Mesodermal cell (in vitro differentiated cells): Measurements from ENCODE around the gene JAK3.
"Not testable (repeated sequence)": the region's sequence is repeated elsewhere in the genome, so short reads cannot be mapped to it uniquely, and the experiment has no call there.

Source experiments
- H3K27ac ChIP-seq: 2 replicates; pipeline ENCODE4 v1.7.0; 2013; ENCODE audit warnings: mild to moderate bottlenecking, low read depth, low read length, moderate library complexity; ENCODE audit not compliant: severe bottlenecking
- H3K36me3 ChIP-seq: 2 replicates; pipeline ENCODE4 v1.7.1; 2013; ENCODE audit warnings: mild to moderate bottlenecking, low read length, moderate library complexity; ENCODE audit not compliant: control insufficient read depth, insufficient read depth
- H3K4me1 ChIP-seq: one replicate; pipeline ENCODE4 v1.7.1; 2013; ENCODE audit warnings: mild to moderate bottlenecking, low read length; ENCODE audit not compliant: insufficient read depth, control insufficient read depth, poor library complexity, severe bottlenecking
- H3K4me3 ChIP-seq: 2 replicates; pipeline ENCODE4 v1.7.0; 2013; ENCODE audit warnings: low read length, control low read depth, mild to moderate bottlenecking; ENCODE audit not compliant: insufficient read depth, poor library complexity, severe bottlenecking; ENCODE audit errors: extremely low read depth
- H3K9me3 ChIP-seq: 2 replicates; pipeline ENCODE4 v1.7.1; 2013; ENCODE audit warnings: mild to moderate bottlenecking, low read length, moderate library complexity; ENCODE audit not compliant: control insufficient read depth
- WGBS, 2 experiments: methylation state at CpG; one replicate each; pipeline ENCODE4 v1.1.5; 2013; ENCODE audit warnings: missing lambda C conversion rate in 2 of 2; ENCODE audit not compliant: insufficient coverage in 2 of 2; 5-methylcytosine and 5-hydroxymethylcytosine counted together

Gene JAK3

GRCh38 chr19:17798599-17798998 lies 49.2 kb downstream of the JAK3 start:
- H3K27ac ChIP-seq, H3K36me3 ChIP-seq, H3K9me3 ChIP-seq, H3K4me1 ChIP-seq, H3K4me3 ChIP-seq: not testable (repeated sequence)
- WGBS, 2 experiments = 94 to 95% methylated on average over 3 of the region's 3 CpGs

- 80 to 81% methylated on average over 7 to 10 of the region's 11 CpGs for WGBS, 2 experiments
- Histone ChIP-seq H3K36me3 (no peaks in the 10 kb centered on the region), H3K9me3 (no peaks in the 10 kb centered on the region), H3K4me1 (peaks cover 3% of the 10 kb centered on the region), H3K4me3 (no peak overlapping the region), H3K27ac (no peak overlapping the region)
Observed at GRCh38 chr19:17797424-17798201, 50.2 kb downstream of the JAK3 start.

- H3K36me3 ChIP-seq = no peaks in the 10 kb centered on the region
- peaks cover 3% of the 10 kb centered on the region for H3K4me1 ChIP-seq
- WGBS, 2 experiments = 86 to 89% methylated on average over 1 of the region's 1 CpG
- H3K9me3 ChIP-seq = no peaks in the 10 kb centered on the region
- no peak overlapping the region for H3K4me3 ChIP-seq
- no peak overlapping the region for H3K27ac ChIP-seq
Observed at GRCh38 chr19:17796838-17797423, 50.9 kb downstream of the JAK3 start.

GRCh38 chr19:17796013-17796837 lies 51.6 kb downstream of the JAK3 start:
- no peak overlapping the region for H3K4me3 ChIP-seq
- H3K9me3 ChIP-seq = no peaks in the 10 kb centered on the region
- peaks cover 7% of the 10 kb centered on the region for H3K4me1 ChIP-seq
- WGBS, 2 experiments = 75 to 84% methylated on average over 4 to 5 of the region's 6 CpGs
- H3K27ac ChIP-seq = no peak overlapping the region
- H3K36me3 ChIP-seq = no peaks in the 10 kb centered on the region

GRCh38 chr19:17795495-17795856 lies 52.3 kb downstream of the JAK3 start:
- WGBS, 2 experiments = 49 to 63% methylated on average over 11 to 14 of the region's 14 CpGs
- H3K36me3 ChIP-seq = no peaks in the 10 kb centered on the region
- no peaks in the 10 kb centered on the region for H3K9me3 ChIP-seq
- no peak overlapping the region for H3K27ac ChIP-seq
- H3K4me3 ChIP-seq = peak overlapping the region; percentile 18
- peaks cover 7% of the 10 kb centered on the region for H3K4me1 ChIP-seq

- Histone ChIP-seq H3K9me3 (no peaks in the 10 kb centered on the region), H3K4me3 (peak within 1 kb of the TSS; percentile 18), H3K27ac (no peak within 1 kb of the TSS), H3K4me1 (peaks cover 7% of the 10 kb centered on the region), H3K36me3 (no peaks in the 10 kb centered on the region)
- 13 to 18% methylated on average over 40 to 41 of the region's 50 CpGs for WGBS, 2 experiments
Observed at GRCh38 chr19:17794731-17795494, 52.9 kb downstream of the JAK3 start, which contains the start of gene B3GNT3. TSS of gene B3GNT3 (plus strand) at chr19:17795138. CDS start at chr19:17807808, 12,670 bp downstream.

GRCh38 chr19:17794412-17794730 lies 53.4 kb downstream of the JAK3 start:
- no peak overlapping the region for H3K27ac ChIP-seq
- H3K4me3 ChIP-seq = no peak overlapping the region
- 70 to 77% methylated on average over 8 to 9 of the region's 9 CpGs for WGBS, 2 experiments
- H3K36me3 ChIP-seq = no peaks in the 10 kb centered on the region
- no peaks in the 10 kb centered on the region for H3K9me3 ChIP-seq
- H3K4me1 ChIP-seq = peaks cover 7% of the 10 kb centered on the region

- Histone ChIP-seq H3K9me3 (no peaks in the 10 kb centered on the region), H3K36me3 (no peaks in the 10 kb centered on the region), H3K4me3 (no peak overlapping the region), H3K4me1 (peaks cover 7% of the 10 kb centered on the region), H3K27ac (no peak overlapping the region)
- WGBS, 2 experiments = 87 to 95% methylated on average over 4 of the region's 6 CpGs
Observed at GRCh38 chr19:17790059-17790780, 57.6 kb downstream of the JAK3 start.

- Histone ChIP-seq H3K4me1 (peaks cover 4% of the 10 kb centered on the region), H3K36me3 (no peaks in the 10 kb centered on the region), H3K4me3 (no peak overlapping the region), H3K9me3 (no peaks in the 10 kb centered on the region), H3K27ac (no peak overlapping the region)
- WGBS, 2 experiments = no CpG with 5 or more reads among the region's 2 CpGs
Observed at GRCh38 chr19:17788632-17789031, 59.1 kb downstream of the JAK3 start.
